Measurements from ENCODE around the gene ARHGAP40.

- TF ChIP-seq SUZ12 (IDR thresholded peaks at IDR 0.05; ENCODE audit: extremely low read depth, insufficient read depth, insufficient read length): no peak
- TF ChIP-seq ZNF274 (IDR thresholded peaks at IDR 0.05; ENCODE audit: low read depth, low read length): no peak
Measured at GRCh38 chr20:38676576-38676975, 75.0 kb downstream of the ARHGAP40 start.
